Tibial nerve (tissue), 4 donors: ENCODE data around the gene LIPC. TPM values are rescaled to one million over a fixed set of nuclear protein-coding genes. Genes with fewer than 3 reads are reported as not detected.

Experiments used
- DNase-seq, 2 donors: peaks; one replicate each; pipeline ENCODE4 v3.0.0-alpha.2; 2019; ENCODE audit warnings: low spot score in 2 of 2
- H3K27ac ChIP-seq, 4 donors: fragments of 200-600 bp; sonication (generic) in 3 of 4; one replicate each; pipeline ENCODE4 v1.5.1; 2017 to 2019; ENCODE audit warnings: mild to moderate bottlenecking in 1 of 4
- H3K27me3 ChIP-seq, 2 donors: fragments of 200-600 bp; sonication (generic) in 1 of 2; one replicate each; pipeline versions ENCODE4 v1.5.1 to v1.6.0; 2017 to 2019
- H3K36me3 ChIP-seq, 3 donors: fragments of 200-600 bp; sonication (generic); one replicate each; pipeline ENCODE4 v1.5.1; 2018 to 2019
- H3K4me1 ChIP-seq, 4 donors: fragments of 200-600 bp; sonication (generic) in 3 of 4; one replicate each; pipeline ENCODE4 v1.5.1; 2017 to 2019
- H3K4me3 ChIP-seq, 4 donors: fragments of 200-600 bp; sonication (generic) in 3 of 4; one replicate each; pipeline ENCODE4 v1.5.1; 2017 to 2019; ENCODE audit warnings: mild to moderate bottlenecking in 1 of 4, moderate library complexity in 1 of 4
- H3K9me3 ChIP-seq, 4 donors: fragments of 200-600 bp; sonication (generic) in 3 of 4; one replicate each; pipeline ENCODE4 v1.5.1; 2017 to 2019
- CTCF ChIP-seq, 5 experiments: fragments of 200-600 bp in 3 of 5; fragments of 450-650 bp in 2 of 5; sonication (generic) in 3 of 5; IDR thresholded peaks; one replicate each; pipeline ENCODE4 v1.5.1; 2016 to 2019; ENCODE audit warnings: antibody characterized with exemption in 5 of 5, mild to moderate bottlenecking in 3 of 5, moderate library complexity in 2 of 5
- EP300 ChIP-seq, 2 donors: sonication (generic); formaldehyde crosslinking; IDR thresholded peaks; one replicate each; pipeline ENCODE4 v1.6.1; 2017; ENCODE audit warnings: antibody characterized with exemption in 2 of 2, mild to moderate bottlenecking in 1 of 2
- POLR2A ChIP-seq, 2 donors: fragments of 450-650 bp; IDR thresholded peaks; one replicate each; pipeline ENCODE4 v1.6.1; 2017; ENCODE audit warnings: antibody characterized with exemption in 2 of 2, mild to moderate bottlenecking in 2 of 2, moderate library complexity in 2 of 2
- WGBS, 2 donors: methylation state at CpG; one replicate each; pipeline ENCODE4 v1.1.5; 2018; 5-methylcytosine and 5-hydroxymethylcytosine counted together
- total RNA-seq, 4 donors: library from RNA; depleted of rRNA; stranded (reverse); fragments of >200 nt; gene quantifications; one replicate each; pipeline ENCODE4 v1.1.0, GENCODE V29; 2016

Gene LIPC
- total RNA-seq, 4 donors from 2014 or later = 11.2 to 18.4 (median 14.7) TPM

- TF ChIP-seq POLR2A (IDR thresholded peaks at IDR 0.05) = no peak
- no peak for TF ChIP-seq CTCF (IDR thresholded peaks at IDR 0.05)
- TF ChIP-seq EP300 (IDR thresholded peaks at IDR 0.05) = no peak
Observed at GRCh38 chr15:58398071-58398470, 33.7 kb upstream of the LIPC start.

GRCh38 chr15:58398643-58399042, 33.1 kb upstream of the LIPC start:
- DNase-seq = no peak
- TF ChIP-seq EP300 (IDR thresholded peaks at IDR 0.05) (no peak), CTCF (IDR thresholded peaks at IDR 0.05) (no peak), POLR2A (IDR thresholded peaks at IDR 0.05) (no peak)
- no peak overlapping the region for H3K27ac ChIP-seq
- no peaks in the 10 kb centered on the region for H3K4me1 ChIP-seq
- H3K4me3 ChIP-seq = no peak overlapping the region
- H3K27me3 ChIP-seq = no peaks in the 10 kb centered on the region
- no peaks in the 10 kb centered on the region for H3K36me3 ChIP-seq
- no peaks in the 10 kb centered on the region for H3K9me3 ChIP-seq
- 62 to 73% methylated on average over 6 of the region's 6 CpGs for WGBS, 2 donors

More at GRCh38 chr15:58398071-58398470, 33.7 kb upstream of the LIPC start:
- H3K9me3 ChIP-seq = no peaks in the 10 kb centered on the region
- H3K27me3 ChIP-seq = no peaks in the 10 kb centered on the region
- H3K4me3 ChIP-seq = no peak overlapping the region
- H3K4me1 ChIP-seq = peaks cover 0 to 1% (median 0%) of the 10 kb centered on the region in 4 donors
- WGBS, 2 donors = 69 to 93% methylated on average over 1 of the region's 1 CpG
- no peak for DNase-seq
- no peaks in the 10 kb centered on the region for H3K36me3 ChIP-seq
- no peak overlapping the region for H3K27ac ChIP-seq

GRCh38 chr15:58399739-58400138, 32.1 kb upstream of the LIPC start:
- no peaks in the 10 kb centered on the region for H3K27me3 ChIP-seq
- no peaks in the 10 kb centered on the region for H3K9me3 ChIP-seq
- H3K4me1 ChIP-seq = no peaks in the 10 kb centered on the region
- TF ChIP-seq POLR2A (IDR thresholded peaks at IDR 0.05) (no peak), CTCF (IDR thresholded peaks at IDR 0.05) (no peak), EP300 (IDR thresholded peaks at IDR 0.05) (no peak)
- H3K4me3 ChIP-seq = no peak overlapping the region
- 86 to 96% methylated on average over 4 of the region's 4 CpGs for WGBS, 2 donors
- H3K36me3 ChIP-seq = no peaks in the 10 kb centered on the region
- H3K27ac ChIP-seq = no peak overlapping the region
- no peak for DNase-seq

- TF ChIP-seq CTCF (IDR thresholded peaks at IDR 0.05) (no peak), EP300 (IDR thresholded peaks at IDR 0.05) (no peak), POLR2A (IDR thresholded peaks at IDR 0.05) (no peak)
- DNase-seq = no peak
- WGBS, 2 donors = 77 to 79% methylated on average over 6 of the region's 6 CpGs
- no peaks in the 10 kb centered on the region for H3K36me3 ChIP-seq
- no peak overlapping the region for H3K27ac ChIP-seq
- H3K4me1 ChIP-seq = no peaks in the 10 kb centered on the region
- no peaks in the 10 kb centered on the region for H3K9me3 ChIP-seq
- no peaks in the 10 kb centered on the region for H3K27me3 ChIP-seq
- H3K4me3 ChIP-seq = no peak overlapping the region
Observed at GRCh38 chr15:58401276-58401675, 30.5 kb upstream of the LIPC start.

GRCh38 chr15:58401991-58402649, 29.7 kb upstream of the LIPC start:
- Histone ChIP-seq H3K27me3 (no peaks in the 10 kb centered on the region), H3K9me3 (no peaks in the 10 kb centered on the region), H3K4me1 (no peaks in the 10 kb centered on the region), H3K4me3 (no peak overlapping the region), H3K27ac (no peak overlapping the region), H3K36me3 (no peaks in the 10 kb centered on the region)
- TF ChIP-seq EP300 (IDR thresholded peaks at IDR 0.05) (no peak), CTCF (IDR thresholded peaks at IDR 0.05) (no peak), POLR2A (IDR thresholded peaks at IDR 0.05) (no peak)
- DNase-seq = no peak
- 62 to 74% methylated on average over 8 of the region's 8 CpGs for WGBS, 2 donors
